H1 (cell line): Measurements from ENCODE around the gene PAWR.

ENCODE experiments used
- EP300 ChIP-seq, 2 experiments: IDR thresholded peaks; 1 replicate in 1 of 2; 2 replicates in 1 of 2; pipeline ENCODE4 v1.6.1; 2011 to 2012; ENCODE audit warnings: low read depth in 2 of 2, low read length in 2 of 2, mild to moderate bottlenecking in 2 of 2, borderline replicate concordance in 1 of 2, inconsistent platforms in 1 of 2, moderate library complexity in 1 of 2
- POLR2AphosphoS5 ChIP-seq: IDR thresholded peaks from 2 replicates; pipeline ENCODE4 v1.6.1; 2011; ENCODE audit warnings: low read depth, low read length
- TBP ChIP-seq: IDR thresholded peaks from 2 replicates; pipeline ENCODE4 v1.6.1; 2011; ENCODE audit warnings: low read depth, low read length, improper control_type of control experiment
- TCF12 ChIP-seq: IDR thresholded peaks from 2 replicates; pipeline ENCODE4 v1.6.1; 2011; ENCODE audit warnings: low read depth, mild to moderate bottlenecking, low read length

GRCh38 chr12:79664518-79664917 is 26.2 kb downstream of the PAWR start:
- TF ChIP-seq TCF12 (no peak), EP300 (IDR thresholded peaks at IDR 0.05; ENCODE audit: borderline replicate concordance in 1 of 2, low read depth in 2 of 2, low read length in 2 of 2) (no peak), POLR2AphosphoS5 (no peak), TBP (no peak)
